Kasumi-1 (cell line): ENCODE data around the gene CYP26C1.
A peak's percentile ranks its signal among the peaks of the same experiment; 100 is the strongest.

Experiments
- DNase-seq, 2 experiments: peaks; one replicate each; lab custom pipeline; 2025; lab: John Stamatoyannopoulos, UW

The CYP26C1 gene

DNA sequence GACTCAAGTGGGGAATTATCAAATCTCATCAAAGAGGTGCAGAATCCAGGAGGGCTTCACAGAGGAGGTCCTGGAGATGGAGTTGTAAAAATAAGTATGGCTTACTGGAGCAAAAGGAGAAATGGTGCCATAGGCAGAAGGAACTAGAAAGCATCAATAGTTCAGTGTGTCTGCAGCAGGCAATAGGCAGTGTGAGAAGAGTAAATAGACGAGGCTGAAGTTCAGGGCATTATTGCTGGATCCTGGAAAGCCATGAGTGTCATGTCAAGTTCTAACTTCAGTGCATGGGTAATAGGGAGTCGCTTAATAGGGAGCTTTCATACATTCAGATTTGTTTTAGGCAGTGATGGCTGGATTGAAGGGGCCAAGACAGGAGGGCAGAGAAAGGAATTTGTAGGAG lies 52.4 kb downstream of the CYP26C1 start:
- DNase-seq = no peak

DNA sequence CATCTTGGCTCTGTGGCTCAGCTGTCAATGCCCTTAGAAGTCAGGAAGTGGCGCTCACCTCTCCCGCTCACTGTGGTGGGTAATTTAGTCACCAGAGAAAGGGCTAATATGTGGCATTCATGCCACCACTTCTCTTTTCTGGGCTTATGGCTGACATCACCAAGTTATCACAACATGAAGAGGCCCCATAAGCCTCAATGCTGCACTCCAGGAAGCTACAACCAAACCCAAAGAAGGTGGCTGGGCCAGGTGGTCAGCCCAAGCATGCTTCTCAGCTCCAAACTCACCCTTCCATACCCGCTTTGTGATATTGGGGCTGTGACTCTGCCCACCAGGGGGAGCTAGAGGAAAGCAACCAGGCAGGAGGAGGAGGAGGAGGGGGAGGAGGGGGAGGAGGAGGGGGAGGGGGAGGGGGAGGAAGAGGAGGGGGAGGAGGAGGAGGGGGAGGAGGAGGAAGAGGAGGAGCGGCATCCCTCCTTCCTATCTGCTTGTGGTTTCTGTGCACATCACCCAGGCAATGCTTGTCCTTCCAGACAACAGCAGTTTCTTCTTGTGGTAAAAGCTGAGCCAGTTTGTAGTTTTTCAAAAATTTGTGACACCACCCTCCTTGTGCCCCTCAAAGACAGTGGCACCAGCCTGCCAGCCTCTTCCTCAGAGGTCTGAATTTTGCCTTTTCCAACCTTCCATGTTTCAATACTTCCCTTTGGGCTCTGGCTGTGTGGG lies 55.2 kb downstream of the CYP26C1 start:
- peak; percentile 70 to 76 for DNase-seq
